Stimulated activated CD8-positive, alpha-beta memory T cell treated with anti-CD3 and anti-CD28 coated beads, Interleukin-4, amount 100 ng/mL, for 24 hours (primary cell): ENCODE data around the gene ZNF512B.
"Not testable (repeated sequence)": the region's sequence is repeated elsewhere in the genome, so short reads cannot be mapped to it uniquely, and the experiment has no call there.

Source experiments
- DNase-seq: peaks from one replicate; pipeline ENCODE4 v3.0.0-alpha.2; 2020; ENCODE audit warnings: low read depth

The ZNF512B gene

GRCh38 chr20:63969838-63970713 is at the start of gene ZNF512B:
ZNF512B (minus strand) TSS chr20:63969930; CDS start chr20:63967950, 1,980 bp downstream.
- DNase-seq = no peak

DNA sequence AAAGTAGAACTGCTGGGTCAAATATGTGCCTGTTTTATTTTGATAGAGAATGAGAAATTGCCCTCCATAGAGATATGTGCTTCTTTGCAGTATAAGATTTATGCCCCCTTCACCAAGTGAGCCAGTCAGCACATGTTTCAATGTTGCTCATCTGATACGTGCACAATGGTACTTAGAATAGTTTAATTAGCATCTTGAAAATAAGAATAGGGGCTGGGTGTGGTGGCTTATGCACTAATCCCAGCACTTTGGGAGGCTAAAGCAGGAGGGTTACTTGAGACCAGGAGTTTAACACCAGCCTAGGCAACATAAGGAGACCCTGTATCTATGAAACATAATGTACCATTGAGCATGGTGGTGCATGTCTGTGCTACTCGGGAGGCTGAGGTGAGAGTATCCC is 45.9 kb upstream of the ZNF512B start:
- no peak for DNase-seq

GRCh38 chr20:64012385-64013154 is 42.8 kb upstream of the ZNF512B start:
- DNase-seq = not testable (repeated sequence)

GRCh38 chr20:64011366-64011779 is 41.6 kb upstream of the ZNF512B start:
- no peak for DNase-seq

DNA sequence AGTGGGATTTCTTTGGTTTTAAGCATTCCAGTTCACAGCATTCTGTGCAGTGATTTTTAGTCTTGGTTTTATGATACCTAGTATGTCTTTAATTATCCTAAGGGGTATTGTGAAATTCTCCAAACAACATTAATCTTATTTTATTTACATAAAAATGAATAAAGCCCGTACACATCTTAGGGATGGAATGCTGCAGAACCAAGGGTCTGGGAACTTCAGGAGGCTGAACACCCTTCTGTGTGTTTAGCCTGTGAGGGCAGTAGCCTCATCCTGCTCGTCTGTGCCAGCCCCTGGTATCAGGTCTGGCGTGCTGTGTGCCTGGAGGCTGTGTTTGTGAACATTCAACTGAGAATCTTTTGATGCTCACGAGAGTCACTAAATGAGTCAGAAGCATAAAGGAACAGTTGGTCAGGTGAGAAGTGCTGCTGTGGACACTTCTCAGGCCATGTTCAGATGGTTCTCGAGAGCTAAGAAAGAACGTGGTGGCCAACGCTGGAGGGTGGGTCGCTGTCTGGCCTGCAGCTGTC is 41.0 kb upstream of the ZNF512B start:
- DNase-seq = no peak

- no peak for DNase-seq
Measured at GRCh38 chr20:64009811-64010387, 40.2 kb upstream of the ZNF512B start.

DNA sequence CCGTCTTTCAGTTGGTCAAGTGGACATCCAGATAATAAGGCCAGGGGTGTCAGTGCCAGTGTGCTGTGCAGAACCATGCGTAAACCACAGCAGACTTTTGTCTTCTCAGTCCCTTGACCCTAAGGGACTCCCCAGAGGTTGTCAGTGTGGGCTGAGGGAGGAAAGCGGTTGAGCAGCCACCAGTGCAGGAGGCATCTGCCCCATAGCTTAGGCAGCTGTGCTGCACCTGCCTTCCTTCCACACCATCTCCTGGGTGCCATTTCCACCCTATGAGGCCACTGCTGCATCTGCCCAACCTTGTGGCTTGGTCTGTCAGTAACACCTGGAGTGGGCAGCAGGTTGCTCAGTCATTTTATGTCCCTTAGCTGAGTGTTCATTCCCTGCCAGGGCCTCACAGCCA is 37.2 kb upstream of the ZNF512B start:
- DNase-seq = no peak

GRCh38 chr20:64006490-64006889 is 36.8 kb upstream of the ZNF512B start:
- DNase-seq = no peak

DNA sequence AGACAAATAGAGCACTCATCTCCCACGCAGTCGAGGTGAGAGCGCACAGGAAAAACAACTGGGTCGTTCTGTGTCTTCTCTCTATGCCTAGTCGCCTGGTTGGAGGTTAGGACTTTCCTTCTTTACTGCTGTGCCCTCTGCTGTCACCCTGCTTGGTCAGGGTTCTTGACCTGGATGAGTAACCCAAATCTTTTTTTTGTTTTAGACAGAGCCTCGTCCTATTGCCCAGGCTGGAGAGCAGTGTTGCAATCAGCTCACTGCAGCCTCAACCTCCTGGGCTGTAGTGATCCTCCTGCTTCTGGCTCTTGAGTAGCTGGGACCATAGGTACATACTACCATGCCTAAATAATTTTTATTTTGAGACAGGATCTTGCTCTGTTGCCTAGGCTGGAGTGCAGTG is 35.7 kb upstream of the ZNF512B start:
- DNase-seq = no peak

DNA sequence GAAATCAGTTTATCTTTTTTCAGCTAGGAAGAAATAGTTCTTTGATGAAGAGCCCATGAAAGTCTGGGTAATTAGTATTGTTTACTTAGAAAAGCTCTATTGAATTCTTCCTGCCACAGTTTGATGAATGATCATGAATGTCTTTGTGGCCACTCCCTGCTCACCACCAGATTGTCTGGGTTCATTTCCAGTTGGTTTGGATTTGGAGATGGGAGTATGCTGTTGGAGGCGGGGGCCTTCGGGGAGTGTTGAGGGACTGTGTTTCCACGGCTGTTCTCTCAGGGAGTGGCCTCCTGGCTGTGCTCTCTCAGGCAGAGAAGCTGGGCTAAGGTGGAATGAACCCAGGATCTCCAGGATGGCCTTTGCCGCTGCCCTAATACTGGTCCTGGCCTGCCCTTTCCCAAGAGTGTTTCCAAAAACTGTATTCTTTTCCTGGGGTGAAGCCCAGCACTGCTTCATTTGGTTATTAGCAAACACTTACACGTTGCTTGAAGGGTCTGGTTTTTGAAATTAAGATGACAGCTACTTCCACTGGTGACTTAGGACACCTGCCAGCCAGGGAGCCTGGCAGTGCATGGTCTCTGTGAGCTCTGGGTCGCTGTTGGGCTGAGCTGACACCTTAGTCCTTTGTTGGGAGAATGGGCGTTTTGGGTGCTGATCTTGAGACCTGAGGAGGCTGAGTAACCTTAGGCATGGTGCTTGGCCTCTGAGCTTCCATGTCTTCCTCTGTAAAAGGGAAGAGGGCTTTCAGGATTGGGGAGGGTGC is 34.4 kb upstream of the ZNF512B start:
- DNase-seq = no peak

DNA sequence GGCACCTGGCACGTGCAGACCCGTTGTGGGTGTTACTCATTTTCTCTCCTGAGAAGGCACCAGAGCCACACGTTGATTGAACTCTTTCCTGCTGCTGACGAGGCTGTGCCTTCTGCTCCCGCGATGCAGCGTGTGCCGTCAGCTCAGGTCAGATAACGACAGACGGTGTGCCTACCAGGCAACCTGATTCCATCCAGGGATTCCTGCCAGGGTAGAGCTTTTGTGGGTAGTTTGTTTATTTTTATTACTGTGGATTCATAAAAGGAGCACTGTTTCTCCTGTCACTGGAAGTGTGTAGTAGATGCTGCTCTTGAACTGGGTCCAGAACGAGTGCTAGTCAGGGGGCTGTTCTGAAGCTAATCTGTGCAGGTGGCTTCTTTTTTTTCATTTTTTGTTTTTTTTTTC is 31.9 kb upstream of the ZNF512B start:
- DNase-seq = no peak

- no peak for DNase-seq
Measured at GRCh38 chr20:64000906-64001305, 31.2 kb upstream of the ZNF512B start.

- DNase-seq = no peak
Measured at GRCh38 chr20:63982937-63983336, 13.2 kb upstream of the ZNF512B start.

GRCh38 chr20:63980806-63981728 is 11.3 kb upstream of the ZNF512B start, which contains the start of gene PRPF6:
PRPF6 (plus strand) TSS chr20:63981132; CDS start chr20:63981246, 114 bp downstream.
- peak; percentile 91 for DNase-seq

- DNase-seq = no peak
Measured at GRCh38 chr20:63980317-63980805, 10.6 kb upstream of the ZNF512B start.

GRCh38 chr20:63979557-63980316 is 10.0 kb upstream of the ZNF512B start, which contains the start of gene SAMD10:
SAMD10 (minus strand) TSS chr20:63979642; CDS start chr20:63979467, 175 bp downstream.
- peak; percentile 86 for DNase-seq

- no peak for DNase-seq
Measured at GRCh38 chr20:63979229-63979556, 9.5 kb upstream of the ZNF512B start.

GRCh38 chr20:63978319-63979228 is 8.8 kb upstream of the ZNF512B start:
- peak; percentile 60 for DNase-seq
